HCT116 (cell line): ENCODE results near the gene SPTBN1. TPM values are rescaled to one million over a fixed set of nuclear protein-coding genes. Genes with fewer than 3 reads are reported as not detected.

Experiments used
- ATAC-seq: fragments of 200-7000 bp; cut with Tn5 transposase; 2 replicates; pipeline ENCODE4 v1.9.1; 2020; ENCODE audit warnings: mild to moderate bottlenecking, moderate library complexity
- BruUV-seq: library from RNA; stranded (reverse); fragments of 400-500 nt; replicated peaks from 2 replicates; lab custom pipeline; 2021; lab: Mats Ljungman, UMichigan
- CTCF ChIA-PET: fragments of 300-600 bp; sonication (Branson Sonifier 250); formaldehyde crosslinking; loops from one replicate; lab custom pipeline; 2021; ENCODE audit warnings: antibody characterized with exemption; lab: Charles Lee
- POLR2A ChIA-PET: fragments of 300-600, 350-600 bp; sonication (Branson Sonifier 250); formaldehyde crosslinking; loops from one replicate; lab custom pipeline; 2021; ENCODE audit warnings: antibody characterized with exemption; lab: Charles Lee
- RAD21 ChIA-PET, 2 experiments: fragments of 300-600 bp; sonication (Branson Sonifier 250); formaldehyde crosslinking; loops; one replicate each; lab custom pipeline; 2023; ENCODE audit warnings: low total read pairs in 2 of 2; ENCODE audit not compliant: uncharacterized antibody in 2 of 2, unreplicated experiment in 2 of 2, low non-redundant PET in 1 of 2; lab: Charles Lee
- DNase-seq: peaks from one replicate; pipeline ENCODE4 v3.0.0-alpha.2; 2010; ENCODE audit warnings: low read depth, low spot score
- H2AFZ ChIP-seq: fragments of 200-600 bp; shearing (Covaris generic), sonication (generic); 2 replicates; pipeline ENCODE4 v1.6.1; 2017; ENCODE audit warnings: low read depth, mixed run types, mixed read lengths, antibody characterized with exemption, low read length; ENCODE audit not compliant: poor library complexity, severe bottlenecking
- H3K27ac ChIP-seq: 2 replicates; pipeline ENCODE4 v1.5.1; 2012; ENCODE audit warnings: low read depth, low read length
- H3K27me3 ChIP-seq: fragments of 200-600 bp; sonication (generic); 2 replicates; pipeline ENCODE4 v1.6.1; 2016; ENCODE audit warnings: mixed run types, low read length, mixed read lengths; ENCODE audit not compliant: insufficient read depth
- H3K36me3 ChIP-seq, 2 experiments: fragments of 200-500 bp in 1 of 2; fragments of 200-600 bp in 1 of 2; sonication (Bioruptor generic) in 1 of 2; sonication (generic) in 1 of 2; 2 replicates each; pipeline versions ENCODE4 v1.5.1 to v1.6.1; 2014 to 2016; ENCODE audit warnings: low read length in 2 of 2, inconsistent platforms in 1 of 2, mixed read lengths in 1 of 2, mixed run types in 1 of 2; ENCODE audit not compliant: insufficient read depth in 2 of 2, control insufficient read depth in 1 of 2
- H3K4me1 ChIP-seq, 2 experiments: fragments of 200-600 bp in 1 of 2; sonication (generic) in 1 of 2; 2 replicates each; pipeline versions ENCODE4 v1.5.1 to v1.6.1; 2012 to 2017; ENCODE audit warnings: low read length in 2 of 2, inconsistent platforms in 1 of 2, mild to moderate bottlenecking in 1 of 2, mixed read lengths in 1 of 2, mixed run types in 1 of 2, moderate library complexity in 1 of 2; ENCODE audit not compliant: insufficient read depth in 2 of 2, control insufficient read depth in 1 of 2
- H3K4me2 ChIP-seq: fragments of 200-600 bp; sonication (generic); 2 replicates; pipeline ENCODE4 v1.6.1; 2017; ENCODE audit warnings: mixed run types, low read length, mixed read lengths
- H3K4me3 ChIP-seq, 2 experiments: fragments of 200-600 bp in 1 of 2; sonication (generic) in 1 of 2; replicated peaks in 1 of 2; 2 replicates each; pipeline ENCODE4 v1.5.1; 2011 to 2016; ENCODE audit warnings: low read length in 2 of 2, control low read depth in 1 of 2, low read depth in 1 of 2, mild to moderate bottlenecking in 1 of 2, mixed read lengths in 1 of 2, mixed run types in 1 of 2
- H3K79me2 ChIP-seq: fragments of 200-600 bp; sonication (generic); 2 replicates; pipeline ENCODE4 v1.6.1; 2017; ENCODE audit warnings: mild to moderate bottlenecking, mixed run types, low read length, moderate library complexity, mixed read lengths; ENCODE audit not compliant: insufficient read depth
- H3K9ac ChIP-seq: fragments of 200-600 bp; sonication (generic); 2 replicates; pipeline ENCODE4 v1.6.1; 2016; ENCODE audit warnings: low read length, mixed read lengths
- H3K9me2 ChIP-seq: fragments of 200-600 bp; sonication (generic), shearing (Covaris generic); 2 replicates; pipeline ENCODE4 v1.6.1; 2017; ENCODE audit warnings: mixed run types, mild to moderate bottlenecking, moderate library complexity; ENCODE audit not compliant: insufficient read depth
- H3K9me3 ChIP-seq, 2 experiments: fragments of 200-500 bp in 1 of 2; fragments of 200-600 bp in 1 of 2; sonication (Bioruptor generic) in 1 of 2; sonication (generic) in 1 of 2; 2 replicates each; pipeline ENCODE4 v1.6.1; 2014 to 2017; ENCODE audit warnings: low read length in 2 of 2, mixed read lengths in 2 of 2, inconsistent platforms in 1 of 2, low read depth in 1 of 2, mild to moderate bottlenecking in 1 of 2, mixed run types in 1 of 2, moderate library complexity in 1 of 2; ENCODE audit not compliant: control insufficient read depth in 1 of 2, insufficient read depth in 1 of 2
- H4K20me1 ChIP-seq: fragments of 200-600 bp; sonication (generic), shearing (Covaris generic); 2 replicates; pipeline ENCODE4 v1.6.1; 2017; ENCODE audit warnings: mixed run types, mild to moderate bottlenecking, moderate library complexity; ENCODE audit not compliant: insufficient read depth
- ATF3 ChIP-seq: IDR thresholded peaks from 2 replicates; pipeline ENCODE4 v1.6.1; 2012
- EGR1 ChIP-seq: IDR thresholded peaks from 2 replicates; pipeline ENCODE4 v1.6.1; 2012; ENCODE audit warnings: low read depth
- EZH2 ChIP-seq: fragments of 200-600 bp; sonication (generic); IDR thresholded peaks from 2 replicates; pipeline ENCODE4 v1.6.1; 2017; ENCODE audit warnings: antibody characterized with exemption, mixed run types
- EZH2phosphoT487 ChIP-seq: fragments of 200-600 bp; IDR thresholded peaks from 2 replicates; pipeline ENCODE4 v1.6.1; 2018; ENCODE audit warnings: antibody characterized with exemption, borderline replicate concordance
- FOSL1 ChIP-seq: IDR thresholded peaks from 2 replicates; pipeline ENCODE4 v1.6.1; 2012; ENCODE audit warnings: low read depth
- JUND ChIP-seq: IDR thresholded peaks from 2 replicates; pipeline ENCODE4 v1.6.1; 2012
- MAX ChIP-seq: IDR thresholded peaks from 2 replicates; pipeline ENCODE4 v1.6.1; 2012
- POLR2AphosphoS5 ChIP-seq: IDR thresholded peaks from 2 replicates; pipeline ENCODE4 v1.6.1; 2011; ENCODE audit warnings: mild to moderate bottlenecking, low read depth, low read length, moderate library complexity
- REST ChIP-seq: IDR thresholded peaks from 2 replicates; pipeline ENCODE4 v1.6.1; 2012; ENCODE audit warnings: low read depth
- SIN3A ChIP-seq: IDR thresholded peaks from 2 replicates; pipeline ENCODE4 v1.6.1; 2012; ENCODE audit warnings: low read depth
- SP1 ChIP-seq: IDR thresholded peaks from 2 replicates; pipeline ENCODE4 v1.6.1; 2012; ENCODE audit warnings: low read depth
- SRF ChIP-seq: IDR thresholded peaks from 2 replicates; pipeline ENCODE4 v1.6.1; 2012; ENCODE audit warnings: low read depth
- ZFX ChIP-seq: fragments of 450-650 bp; IDR thresholded peaks from 2 replicates; pipeline ENCODE4 v1.6.1; 2017
- ZNF274 ChIP-seq: fragments of 200-500 bp; sonication (Bioruptor generic); IDR thresholded peaks from 2 replicates; pipeline ENCODE4 v1.6.1; 2014; ENCODE audit warnings: mild to moderate bottlenecking, low read depth, low read length, inconsistent platforms
- intact Hi-C: fragments of 100-400 bp; cut with micrococcal nuclease; formaldehyde crosslinking; loops from 2 replicates; pipeline ENCODE4 v1.10.0; 2022
- total RNA-seq: library from RNA; stranded (reverse); gene quantifications from one replicate; pipeline ENCODE4 v1.2.1, GENCODE V29; 2021; ENCODE audit not compliant: unreplicated experiment
- TF ChIP-seq, protein P1 (sequence below): IDR thresholded peaks from 2 replicates; pipeline ENCODE4 v1.6.1; 2011; ENCODE audit warnings: mild to moderate bottlenecking, low read length, moderate library complexity; ENCODE audit not compliant: insufficient replicate concordance; ENCODE audit errors: extremely low read depth

The SPTBN1 gene
- total RNA-seq, 1 experiment from 2014 or later: 84.4 TPM

DNA sequence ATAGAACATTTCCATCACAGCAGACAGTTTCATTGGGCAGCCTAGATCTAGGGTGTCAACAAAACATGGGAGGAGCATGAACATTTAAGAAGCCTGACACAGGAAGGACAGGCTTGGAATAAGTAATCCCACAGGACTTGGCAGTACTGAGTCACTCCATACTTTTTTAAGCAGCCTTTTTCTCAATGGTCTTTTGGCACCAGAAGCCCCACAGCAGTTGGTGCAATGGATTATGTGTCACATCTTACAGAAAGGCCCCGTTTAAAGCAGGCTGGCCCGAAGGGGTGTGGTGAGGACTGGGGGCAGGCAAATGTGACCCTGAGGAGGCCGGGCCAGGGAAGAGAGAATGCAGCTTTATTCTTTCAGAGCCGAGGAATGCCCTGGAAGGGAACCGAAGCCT is 26.6 kb downstream of the SPTBN1 start:
- Histone ChIP-seq H4K20me1 (no peaks in the 10 kb centered on the region), H3K27me3 (no peaks in the 10 kb centered on the region), H3K36me3 (no peaks in the 10 kb centered on the region), H3K9me2 (no peaks in the 10 kb centered on the region), H3K4me1 (peaks cover 23 to 62% of the 10 kb centered on the region in 2 experiments), H3K9me3 (no peaks in the 10 kb centered on the region), H3K79me2 (0 out of 2 replicates have a peak, but pooled peaks cover 7% of the 10 kb centered on the region), H3K27ac (peak overlapping the region; percentile 12; the same call in 1 of the 2 replicates), H3K4me2 (peak overlapping the region; percentile 80), H2AFZ (peak overlapping the region; percentile 8), H3K9ac (peak overlapping the region; percentile 47), H3K4me3 (peak overlapping the region in 1 of 2 experiments; percentile 49; a peak in 2 of 4 replicates)
- peak; percentile 70 for ATAC-seq
- ChIA-PET POLR2A (no interaction called here), CTCF (no interaction called here), RAD21 (no interaction called here)
- intact Hi-C loops: no loop called here
- BruUV-seq: no TSS peak
- peak; percentile 64 for DNase-seq
- TF ChIP-seq SP1 (peak; percentile 32; the same call in 1 of the 2 replicates), ZFX (no peak)

- intact Hi-C loops: no loop called here
- Histone ChIP-seq H3K4me1 (peaks cover 27 to 66% of the 10 kb centered on the region in 2 experiments), H2AFZ (peak overlapping the region; percentile 8), H3K27ac (peak overlapping the region; percentile 12), H4K20me1 (no peaks in the 10 kb centered on the region), H3K9ac (peak overlapping the region; percentile 47), H3K36me3 (no peaks in the 10 kb centered on the region), H3K4me3 (peak overlapping the region in 1 of 2 experiments; percentile 49; a peak in 2 of 4 replicates), H3K9me2 (no peaks in the 10 kb centered on the region), H3K79me2 (0 out of 2 replicates have a peak, but pooled peaks cover 7% of the 10 kb centered on the region), H3K27me3 (no peaks in the 10 kb centered on the region), H3K4me2 (peak overlapping the region; percentile 80), H3K9me3 (no peaks in the 10 kb centered on the region)
- ATAC-seq (peak; percentile 70), DNase-seq (peak; percentile 75)
- CTCF ChIA-PET: no interaction called here
- POLR2A ChIA-PET: no interaction called here
- RAD21 ChIA-PET: no interaction called here
- no TSS peak for BruUV-seq
- TF ChIP-seq SP1 (peak; percentile 71), MAX (peak; percentile 46; the same call in 1 of the 2 replicates), ATF3 (no peak), EZH2phosphoT487 (no peak), SIN3A (no peak), EGR1 (no peak), REST (no peak), JUND (peak; percentile 79), FOSL1 (peak; percentile 69), EZH2 (no peak), POLR2AphosphoS5 (peak; percentile 18; the same call in 1 of the 2 replicates), SRF (no peak), ZNF274 (no peak)
- TF ChIP-seq, protein P1, sequence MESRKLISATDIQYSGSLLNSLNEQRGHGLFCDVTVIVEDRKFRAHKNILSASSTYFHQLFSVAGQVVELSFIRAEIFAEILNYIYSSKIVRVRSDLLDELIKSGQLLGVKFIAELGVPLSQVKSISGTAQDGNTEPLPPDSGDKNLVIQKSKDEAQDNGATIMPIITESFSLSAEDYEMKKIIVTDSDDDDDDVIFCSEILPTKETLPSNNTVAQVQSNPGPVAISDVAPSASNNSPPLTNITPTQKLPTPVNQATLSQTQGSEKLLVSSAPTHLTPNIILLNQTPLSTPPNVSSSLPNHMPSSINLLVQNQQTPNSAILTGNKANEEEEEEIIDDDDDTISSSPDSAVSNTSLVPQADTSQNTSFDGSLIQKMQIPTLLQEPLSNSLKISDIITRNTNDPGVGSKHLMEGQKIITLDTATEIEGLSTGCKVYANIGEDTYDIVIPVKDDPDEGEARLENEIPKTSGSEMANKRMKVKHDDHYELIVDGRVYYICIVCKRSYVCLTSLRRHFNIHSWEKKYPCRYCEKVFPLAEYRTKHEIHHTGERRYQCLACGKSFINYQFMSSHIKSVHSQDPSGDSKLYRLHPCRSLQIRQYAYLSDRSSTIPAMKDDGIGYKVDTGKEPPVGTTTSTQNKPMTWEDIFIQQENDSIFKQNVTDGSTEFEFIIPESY: no peak
Observed at GRCh38 chr2:54483426-54483825, 27.3 kb downstream of the SPTBN1 start.
